HepG2 (cell line): ENCODE data around the gene GNG2. TPM values are rescaled to one million over a fixed set of nuclear protein-coding genes. Genes with fewer than 3 reads are reported as not detected.

Source experiments
- CBX5 ChIP-seq: sonication (generic); formaldehyde crosslinking; IDR thresholded peaks from 2 replicates; pipeline ENCODE4 v1.4.0; 2020; ENCODE audit warnings: missing genetic modification reagents, borderline replicate concordance
- MEIS2 ChIP-seq: sonication (generic); formaldehyde crosslinking; IDR thresholded peaks from 2 replicates; pipeline ENCODE4 v1.9.0; 2021; ENCODE audit warnings: mild to moderate bottlenecking, missing genetic modification reagents
- NFATC3 ChIP-seq: sonication (generic); formaldehyde crosslinking; IDR thresholded peaks from 2 replicates; pipeline ENCODE4 v1.5.1; 2020; ENCODE audit warnings: mild to moderate bottlenecking, missing genetic modification reagents
- NONO ChIP-seq, 2 experiments: fragments of 450-650 bp in 1 of 2; sonication (generic) in 1 of 2; formaldehyde crosslinking in 1 of 2; IDR thresholded peaks in 1 of 2; conservative IDR thresholded peaks in 1 of 2; 2 replicates each; pipeline versions ENCODE4 v1.6.1 to v1.8.0; 2017 to 2022; ENCODE audit warnings: mild to moderate bottlenecking in 1 of 2, missing genetic modification reagents in 1 of 2, moderate library complexity in 1 of 2
- POGZ ChIP-seq: sonication (generic); formaldehyde crosslinking; IDR thresholded peaks from 2 replicates; pipeline ENCODE4 v1.4.0; 2020; ENCODE audit warnings: mild to moderate bottlenecking, missing genetic modification reagents
- POLR2A ChIP-seq, 2 experiments: IDR thresholded peaks; 2 replicates each; pipeline ENCODE4 v1.6.1; 2011; ENCODE audit warnings: low read depth in 2 of 2, low read length in 2 of 2, mild to moderate bottlenecking in 1 of 2, moderate library complexity in 1 of 2; ENCODE audit not compliant: insufficient read depth in 1 of 2
- RNF2 ChIP-seq: fragments of 450-650 bp; conservative IDR thresholded peaks from 2 replicates; pipeline ENCODE4 v1.6.1; 2016; ENCODE audit warnings: low read depth
- SAP130 ChIP-seq: IDR thresholded peaks from 2 replicates; pipeline ENCODE4 v1.6.1; 2016; ENCODE audit warnings: low read depth
- SIN3B ChIP-seq: fragments of 150-350 bp; IDR thresholded peaks from 2 replicates; pipeline ENCODE4 v1.6.1; 2014; ENCODE audit warnings: low read length
- SP4 ChIP-seq: sonication (generic); formaldehyde crosslinking; IDR thresholded peaks from 2 replicates; pipeline ENCODE4 v1.8.1; 2023; ENCODE audit warnings: mild to moderate bottlenecking, missing genetic modification reagents
- ZNF225 ChIP-seq: sonication (generic); formaldehyde crosslinking; IDR thresholded peaks from 2 replicates; pipeline ENCODE4 v1.4.0; 2020; ENCODE audit warnings: mild to moderate bottlenecking, missing genetic modification reagents
- ZNF343 ChIP-seq: sonication (generic); formaldehyde crosslinking; IDR thresholded peaks from 2 replicates; pipeline ENCODE4 v1.4.0; 2020; ENCODE audit warnings: mild to moderate bottlenecking, missing genetic modification reagents
- ZNF354B ChIP-seq: sonication (generic); formaldehyde crosslinking; IDR thresholded peaks from 2 replicates; pipeline ENCODE4 v1.8.0; 2022; ENCODE audit warnings: mild to moderate bottlenecking, missing genetic modification reagents
- ZNF501 ChIP-seq: sonication (generic); formaldehyde crosslinking; IDR thresholded peaks from 2 replicates; pipeline ENCODE4 v1.5.1; 2020; ENCODE audit warnings: mild to moderate bottlenecking, moderate library complexity, missing genetic modification reagents
- ZNF510 ChIP-seq: sonication (generic); formaldehyde crosslinking; IDR thresholded peaks from 2 replicates; pipeline ENCODE4 v1.4.0; 2020; ENCODE audit warnings: low read depth, mild to moderate bottlenecking, missing genetic modification reagents
- ZNF543 ChIP-seq: sonication (generic); formaldehyde crosslinking; IDR thresholded peaks from 2 replicates; pipeline ENCODE4 v1.4.0; 2020; ENCODE audit warnings: mild to moderate bottlenecking, missing genetic modification reagents
- ZNF547 ChIP-seq: sonication (generic); formaldehyde crosslinking; IDR thresholded peaks from 2 replicates; pipeline ENCODE4 v1.5.1; 2020; ENCODE audit warnings: mild to moderate bottlenecking, missing genetic modification reagents
- ZNF558 ChIP-seq: sonication (generic); formaldehyde crosslinking; IDR thresholded peaks from 2 replicates; pipeline ENCODE4 v1.9.0; 2022; ENCODE audit warnings: mild to moderate bottlenecking, missing genetic modification reagents, borderline replicate concordance
- ZNF563 ChIP-seq: sonication (generic); formaldehyde crosslinking; IDR thresholded peaks from 2 replicates; pipeline ENCODE4 v1.8.0; 2022; ENCODE audit warnings: mild to moderate bottlenecking, moderate library complexity, missing genetic modification reagents
- ZNF777 ChIP-seq: sonication (generic); formaldehyde crosslinking; IDR thresholded peaks from 2 replicates; pipeline ENCODE4 v1.4.0; 2020; ENCODE audit warnings: missing genetic modification reagents
- ZNF780A ChIP-seq: sonication (generic); formaldehyde crosslinking; IDR thresholded peaks from 2 replicates; pipeline ENCODE4 v1.8.0; 2022; ENCODE audit warnings: mild to moderate bottlenecking, missing genetic modification reagents, moderate library complexity
- polyA plus RNA-seq, 8 experiments: library from polyadenylated mRNA; depleted of rRNA in 3 of 8; stranded (reverse) in 7 of 8; unstranded in 1 of 8; fragments of >200 nt; fragmentation: Illumina TruSeq in 4 of 8; extraction: Trizol in 4 of 8; gene quantifications; 2 replicates each; pipeline versions ENCODE4 v1.2.1 to v1.2.3, GENCODE V29; 2011 to 2016; ENCODE audit warnings: low read depth in 4 of 8, missing spikeins in 1 of 8, mixed read lengths in 1 of 8; ENCODE audit not compliant: insufficient read depth in 1 of 8
- total RNA-seq, 5 experiments: library from RNA; depleted of rRNA; stranded (reverse); fragments of >200 nt; fragmentation: Illumina TruSeq; extraction: Trizol; gene quantifications; 2 replicates each; pipeline ENCODE4 v1.2.3, GENCODE V29; 2016; ENCODE audit warnings: low read depth in 1 of 5
- TF ChIP-seq, protein P1 (sequence below): IDR thresholded peaks from 2 replicates; pipeline ENCODE4 v1.6.1; 2016; ENCODE audit warnings: missing compliant biosample characterization, missing genetic modification reagents, borderline replicate concordance
- TF ChIP-seq, protein P2 (sequence below): sonication (generic); formaldehyde crosslinking; IDR thresholded peaks from 2 replicates; pipeline ENCODE4 v1.4.0; 2020; ENCODE audit warnings: mild to moderate bottlenecking, missing genetic modification reagents
- TF ChIP-seq, protein P3 (sequence below): IDR thresholded peaks from 2 replicates; pipeline ENCODE4 v1.6.1; 2016; ENCODE audit warnings: low read depth, borderline replicate concordance

The GNG2 gene
- total and polyA plus RNA-seq, 2 of the 13 experiments (the other 11 are each of a cell fraction or from before 2014, with no cell fraction given), result not detected

DNA sequence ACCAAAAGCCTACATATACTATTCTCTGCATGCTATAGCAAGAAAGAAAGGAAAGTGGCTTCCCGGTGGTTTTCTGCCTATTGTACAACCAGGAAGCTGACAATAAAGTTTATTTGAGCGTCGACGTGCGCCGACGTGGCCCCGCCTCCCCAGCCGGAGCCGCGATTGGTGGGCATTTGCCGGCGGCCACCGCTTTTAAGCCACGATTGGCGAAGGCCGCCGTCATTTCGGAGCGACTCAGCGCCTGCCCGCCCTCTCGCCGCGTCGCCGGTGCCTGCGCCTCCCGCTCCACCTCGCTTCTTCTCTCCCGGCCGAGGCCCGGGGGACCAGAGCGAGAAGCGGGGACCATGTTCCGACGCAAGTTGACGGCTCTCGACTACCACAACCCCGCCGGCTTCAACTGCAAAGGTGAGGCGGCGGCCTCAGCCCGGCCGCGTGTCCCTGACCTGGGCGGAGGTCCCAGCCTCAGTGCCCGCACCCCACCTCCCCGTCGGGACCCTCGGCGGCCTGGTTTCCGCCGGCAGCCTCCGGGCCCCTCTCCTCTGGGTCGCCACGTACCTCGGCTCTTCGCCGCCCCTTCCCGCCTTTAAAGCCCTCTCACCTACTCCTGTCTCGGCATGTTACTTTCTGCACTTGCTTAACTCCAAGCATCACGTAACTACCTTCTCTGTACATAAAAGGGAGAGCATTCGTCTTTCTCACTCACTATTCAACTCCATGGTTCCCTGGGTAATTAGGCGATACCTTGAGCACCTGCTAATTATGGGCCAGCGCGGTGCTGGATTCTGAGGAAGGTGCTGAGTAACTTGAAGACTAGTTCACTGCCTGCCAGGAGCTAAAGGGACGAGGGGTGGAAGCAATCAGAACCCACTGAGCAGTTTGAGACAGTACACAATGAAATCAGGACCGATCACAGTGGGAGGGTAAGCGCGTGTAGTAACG, 129.2 kb downstream of the GNG2 start, which contains the start of gene RTRAF (continued):
- TF ChIP-seq MEIS2 (CRISPR knock-in tag) (no peak; the same call in 1 of the 2 replicates), ZNF543 (no peak), ZNF501 (CRISPR knock-in tag) (peak; percentile 89), NFATC3 (CRISPR knock-in tag) (0 out of 2 replicates have a peak, but pooled peaks have one; percentile 16), RNF2 (peak; percentile 32; the same call in 1 of the 2 replicates), POLR2A (IDR thresholded peaks at IDR 0.05; ENCODE audit: insufficient read depth in 1 of 2, low read depth in 2 of 2, low read length in 2 of 2) (peak; percentile 81 to 84), ZNF343 (CRISPR knock-in tag) (0 out of 2 replicates have a peak, but pooled peaks have one; percentile 66), ZNF558 (CRISPR knock-in tag) (no peak; the same call in 1 of the 2 replicates), SP4 (CRISPR knock-in tag) (peak; percentile 85), NONO (IDR thresholded peaks at IDR 0.05) (no peak), NONO (CRISPR knock-in tag; conservative IDR thresholded peaks at IDR 0.05) (peak; percentile 63), ZNF510 (CRISPR knock-in tag) (no peak), ZNF547 (CRISPR knock-in tag) (peak; percentile 19; the same call in 1 of the 2 replicates), ZNF354B (CRISPR knock-in tag) (peak; percentile 93), ZNF563 (CRISPR knock-in tag) (0 out of 2 replicates have a peak, but pooled peaks have one; percentile 26), CBX5 (CRISPR knock-in tag) (peak; percentile 30; the same call in 1 of the 2 replicates), SIN3B (peak; percentile 56), SAP130 (CRISPR knock-in tag) (peak; percentile 81), ZNF780A (CRISPR knock-in tag) (peak; percentile 33; the same call in 1 of the 2 replicates), POGZ (CRISPR knock-in tag) (peak; percentile 88), ZNF225 (CRISPR knock-in tag) (0 out of 2 replicates have a peak, but pooled peaks have one; percentile 78), ZNF777 (CRISPR knock-in tag) (peak; percentile 76)
- TF ChIP-seq, protein P1, sequence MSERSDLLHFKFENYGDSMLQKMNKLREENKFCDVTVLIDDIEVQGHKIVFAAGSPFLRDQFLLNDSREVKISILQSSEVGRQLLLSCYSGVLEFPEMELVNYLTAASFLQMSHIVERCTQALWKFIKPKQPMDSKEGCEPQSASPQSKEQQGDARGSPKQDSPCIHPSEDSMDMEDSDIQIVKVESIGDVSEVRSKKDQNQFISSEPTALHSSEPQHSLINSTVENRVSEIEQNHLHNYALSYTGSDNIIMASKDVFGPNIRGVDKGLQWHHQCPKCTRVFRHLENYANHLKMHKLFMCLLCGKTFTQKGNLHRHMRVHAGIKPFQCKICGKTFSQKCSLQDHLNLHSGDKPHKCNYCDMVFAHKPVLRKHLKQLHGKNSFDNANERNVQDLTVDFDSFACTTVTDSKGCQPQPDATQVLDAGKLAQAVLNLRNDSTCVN (CRISPR knock-in tag), result peak; percentile 65; the same call in 1 of the 2 replicates
- TF ChIP-seq, protein P2, sequence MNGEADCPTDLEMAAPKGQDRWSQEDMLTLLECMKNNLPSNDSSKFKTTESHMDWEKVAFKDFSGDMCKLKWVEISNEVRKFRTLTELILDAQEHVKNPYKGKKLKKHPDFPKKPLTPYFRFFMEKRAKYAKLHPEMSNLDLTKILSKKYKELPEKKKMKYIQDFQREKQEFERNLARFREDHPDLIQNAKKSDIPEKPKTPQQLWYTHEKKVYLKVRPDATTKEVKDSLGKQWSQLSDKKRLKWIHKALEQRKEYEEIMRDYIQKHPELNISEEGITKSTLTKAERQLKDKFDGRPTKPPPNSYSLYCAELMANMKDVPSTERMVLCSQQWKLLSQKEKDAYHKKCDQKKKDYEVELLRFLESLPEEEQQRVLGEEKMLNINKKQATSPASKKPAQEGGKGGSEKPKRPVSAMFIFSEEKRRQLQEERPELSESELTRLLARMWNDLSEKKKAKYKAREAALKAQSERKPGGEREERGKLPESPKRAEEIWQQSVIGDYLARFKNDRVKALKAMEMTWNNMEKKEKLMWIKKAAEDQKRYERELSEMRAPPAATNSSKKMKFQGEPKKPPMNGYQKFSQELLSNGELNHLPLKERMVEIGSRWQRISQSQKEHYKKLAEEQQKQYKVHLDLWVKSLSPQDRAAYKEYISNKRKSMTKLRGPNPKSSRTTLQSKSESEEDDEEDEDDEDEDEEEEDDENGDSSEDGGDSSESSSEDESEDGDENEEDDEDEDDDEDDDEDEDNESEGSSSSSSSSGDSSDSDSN (CRISPR knock-in tag), result peak; percentile 92
- TF ChIP-seq, protein P3, sequence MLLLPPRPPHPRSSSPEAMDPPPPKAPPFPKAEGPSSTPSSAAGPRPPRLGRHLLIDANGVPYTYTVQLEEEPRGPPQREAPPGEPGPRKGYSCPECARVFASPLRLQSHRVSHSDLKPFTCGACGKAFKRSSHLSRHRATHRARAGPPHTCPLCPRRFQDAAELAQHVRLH (CRISPR knock-in tag), result peak; percentile 89; the same call in 1 of the 2 replicates
